Activated T-cell treated with anti-CD3 and anti-CD28 coated beads, Interleukin-2, amount 50 U/mL, for 24 hours (primary cell): ENCODE data around the gene GRM5.
"Not testable (repeated sequence)": the region's sequence is repeated elsewhere in the genome, so short reads cannot be mapped to it uniquely, and the experiment has no call there.

ENCODE experiments used
- DNase-seq: peaks from one replicate; pipeline ENCODE4 v3.0.0-alpha.2; 2020
- H3K27ac Mint-ChIP-seq: 2 replicates; pipeline ENCODE4 v1.8.0; 2020; ENCODE audit warnings: mild to moderate bottlenecking, mixed read lengths
- H3K27me3 Mint-ChIP-seq: 2 replicates; pipeline ENCODE4 v1.8.0; 2020; ENCODE audit warnings: mixed read lengths
- H3K36me3 Mint-ChIP-seq: 2 replicates; pipeline ENCODE4 v1.8.0; 2020; ENCODE audit warnings: low read depth, mixed read lengths
- H3K4me1 Mint-ChIP-seq: 2 replicates; pipeline ENCODE4 v1.8.0; 2020; ENCODE audit warnings: low read depth, mixed read lengths
- H3K4me3 Mint-ChIP-seq: 2 replicates; pipeline ENCODE4 v1.8.0; 2020; ENCODE audit warnings: mild to moderate bottlenecking, moderate library complexity, mixed read lengths
- H3K9me3 Mint-ChIP-seq: 2 replicates; pipeline ENCODE4 v1.8.0; 2020; ENCODE audit warnings: mixed read lengths

Gene GRM5

DNA sequence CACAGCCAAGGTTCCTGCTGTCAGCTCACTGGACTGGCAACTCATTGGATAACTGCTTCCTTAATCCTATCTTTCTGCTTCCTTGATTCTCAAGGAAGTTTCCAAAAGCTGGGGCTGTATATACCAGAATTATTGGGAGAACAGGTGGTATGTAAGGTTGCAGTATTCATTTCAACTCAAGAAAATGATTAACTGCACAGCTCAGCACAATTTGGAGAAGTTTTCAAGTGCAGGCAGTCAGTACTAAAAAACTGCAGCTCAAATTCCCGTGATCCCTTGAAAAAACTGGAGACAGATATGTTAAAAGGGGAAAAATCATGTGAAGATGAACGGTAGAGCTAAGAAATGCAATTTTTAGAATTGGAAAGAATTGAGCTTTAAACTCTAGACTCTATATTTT is 44.4 kb downstream of the GRM5 start:
- Mint-ChIP-seq H3K4me3 (no peak overlapping the region), H3K27ac (no peak overlapping the region), H3K4me1 (no peaks in the 10 kb centered on the region), H3K27me3 (no peaks in the 10 kb centered on the region), H3K9me3 (no peaks in the 10 kb centered on the region), H3K36me3 (no peaks in the 10 kb centered on the region)
- no peak for DNase-seq

DNA sequence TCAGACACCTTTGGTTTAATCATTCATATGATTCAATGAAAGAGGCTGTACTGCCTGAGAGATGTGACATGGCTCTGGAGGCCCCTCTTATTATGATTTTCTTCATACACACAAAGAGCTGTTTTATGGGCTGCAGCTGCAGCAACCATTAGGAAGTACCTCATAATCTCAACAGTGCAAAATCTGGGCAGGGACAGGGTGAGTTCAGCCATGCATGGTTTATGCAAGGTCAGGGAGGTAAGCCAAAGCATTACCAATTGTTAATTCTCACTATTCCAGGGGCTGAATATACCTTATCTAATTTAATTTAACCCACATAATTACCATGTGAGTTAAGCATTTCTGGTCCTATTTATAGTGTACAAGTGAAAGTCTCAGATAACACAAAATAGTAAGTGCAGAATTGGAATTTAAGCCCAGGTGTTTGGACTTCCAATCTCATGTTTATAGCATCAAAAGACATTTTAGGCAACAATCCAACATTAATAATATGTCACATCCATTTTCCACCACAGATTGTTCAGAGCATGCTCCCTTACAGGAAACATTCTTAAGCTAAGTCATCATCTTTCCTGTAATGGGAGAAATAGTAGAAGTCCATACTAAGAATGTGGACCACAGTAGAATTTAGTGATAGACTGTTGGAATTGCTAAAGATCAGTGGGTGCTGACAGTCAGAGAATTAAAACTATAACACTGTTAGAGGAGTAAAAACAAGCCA is 45.8 kb downstream of the GRM5 start:
- not testable (repeated sequence) for H3K9me3 Mint-ChIP-seq, H3K4me1 Mint-ChIP-seq, H3K36me3 Mint-ChIP-seq, DNase-seq, H3K27me3 Mint-ChIP-seq, H3K4me3 Mint-ChIP-seq, H3K27ac Mint-ChIP-seq

GRCh38 chr11:89016214-89016613 is 49.6 kb downstream of the GRM5 start:
- Mint-ChIP-seq H3K4me3 (no peak overlapping the region), H3K27me3 (no peaks in the 10 kb centered on the region), H3K4me1 (no peaks in the 10 kb centered on the region), H3K36me3 (no peaks in the 10 kb centered on the region), H3K9me3 (no peaks in the 10 kb centered on the region), H3K27ac (no peak overlapping the region)
- DNase-seq = no peak

- Mint-ChIP-seq H3K4me1 (no peaks in the 10 kb centered on the region), H3K27me3 (no peaks in the 10 kb centered on the region), H3K27ac (no peak overlapping the region), H3K36me3 (no peaks in the 10 kb centered on the region), H3K9me3 (no peaks in the 10 kb centered on the region), H3K4me3 (no peak overlapping the region)
- no peak for DNase-seq
Measured at GRCh38 chr11:89015614-89016013, 50.2 kb downstream of the GRM5 start.

- H3K36me3 Mint-ChIP-seq, DNase-seq, H3K4me3 Mint-ChIP-seq, H3K9me3 Mint-ChIP-seq, H3K27me3 Mint-ChIP-seq, H3K27ac Mint-ChIP-seq, H3K4me1 Mint-ChIP-seq: not testable (repeated sequence)
Measured at GRCh38 chr11:89000852-89001251, 64.9 kb downstream of the GRM5 start.

DNA sequence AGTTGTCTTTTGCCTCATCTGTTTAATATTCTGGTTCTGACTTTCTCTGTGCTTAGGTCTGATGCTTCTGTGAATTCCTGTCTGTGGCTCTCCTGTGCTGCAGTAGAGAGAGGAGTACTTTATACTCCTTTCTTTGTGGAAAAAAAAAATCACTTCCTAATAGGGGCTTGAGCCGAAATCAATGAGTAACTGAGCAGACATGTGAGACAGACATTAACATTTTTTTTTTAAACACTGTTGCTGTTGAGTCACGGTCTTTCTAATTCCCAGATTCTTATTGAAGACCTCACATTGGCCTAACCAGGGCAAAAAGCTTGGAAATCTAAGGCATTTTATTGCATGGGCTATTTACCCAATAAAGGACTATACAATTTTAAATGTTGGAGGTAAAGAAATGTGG is 86.1 kb downstream of the GRM5 start:
- Mint-ChIP-seq H3K27me3 (no peaks in the 10 kb centered on the region), H3K4me3 (no peak overlapping the region), H3K27ac (no peak overlapping the region), H3K4me1 (no peaks in the 10 kb centered on the region), H3K36me3 (no peaks in the 10 kb centered on the region), H3K9me3 (no peaks in the 10 kb centered on the region)
- DNase-seq = no peak

GRCh38 chr11:88978992-88979391 is 86.8 kb downstream of the GRM5 start:
- not testable (repeated sequence) for H3K4me1 Mint-ChIP-seq, DNase-seq, H3K36me3 Mint-ChIP-seq, H3K9me3 Mint-ChIP-seq, H3K27me3 Mint-ChIP-seq, H3K4me3 Mint-ChIP-seq, H3K27ac Mint-ChIP-seq

DNA sequence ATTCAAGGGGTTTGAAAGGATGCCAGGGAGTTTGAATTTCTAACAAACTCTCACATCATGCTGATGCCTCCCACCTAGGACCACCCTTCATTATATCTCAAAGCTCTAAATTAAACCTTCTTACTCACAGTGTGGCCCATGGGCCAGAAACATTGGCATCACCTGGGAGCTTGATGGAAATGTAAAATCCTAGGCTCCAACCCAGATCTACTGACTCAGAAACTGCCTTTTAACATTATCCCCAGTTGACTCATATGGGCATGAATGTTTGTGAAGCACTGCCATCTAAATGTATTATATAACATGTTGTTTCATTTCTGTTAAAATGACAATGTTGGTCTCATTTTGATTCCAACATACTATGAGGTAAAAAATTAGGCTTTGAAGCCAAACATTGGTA is 90.3 kb downstream of the GRM5 start:
- not testable (repeated sequence) for H3K27ac Mint-ChIP-seq, DNase-seq, H3K4me3 Mint-ChIP-seq, H3K4me1 Mint-ChIP-seq, H3K36me3 Mint-ChIP-seq, H3K27me3 Mint-ChIP-seq, H3K9me3 Mint-ChIP-seq

DNA sequence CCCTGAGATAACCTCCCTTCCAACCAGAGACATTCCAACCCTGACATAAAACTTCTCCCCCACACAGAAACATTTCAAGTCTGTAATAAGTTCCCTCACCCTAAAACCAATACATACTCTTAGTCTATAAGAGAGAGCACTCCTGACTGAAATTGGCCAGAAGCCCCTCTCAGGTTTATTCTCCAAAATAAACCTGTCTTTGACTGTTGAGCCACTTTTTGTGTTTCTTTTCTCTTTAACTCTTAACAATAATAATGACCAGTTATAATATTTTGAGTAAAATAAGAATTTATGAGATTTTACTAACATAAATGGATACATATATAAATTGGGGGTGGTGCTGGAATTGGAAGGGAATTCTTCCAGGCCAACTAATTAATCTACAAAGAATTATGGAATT is 93.6 kb downstream of the GRM5 start:
- peaks cover 5% of the 10 kb centered on the region for H3K9me3 Mint-ChIP-seq
- DNase-seq = no peak
- no peaks in the 10 kb centered on the region for H3K27me3 Mint-ChIP-seq
- H3K36me3 Mint-ChIP-seq = no peaks in the 10 kb centered on the region
- H3K4me1 Mint-ChIP-seq = no peaks in the 10 kb centered on the region
- H3K4me3 Mint-ChIP-seq = no peak overlapping the region
- H3K27ac Mint-ChIP-seq = no peak overlapping the region

DNA sequence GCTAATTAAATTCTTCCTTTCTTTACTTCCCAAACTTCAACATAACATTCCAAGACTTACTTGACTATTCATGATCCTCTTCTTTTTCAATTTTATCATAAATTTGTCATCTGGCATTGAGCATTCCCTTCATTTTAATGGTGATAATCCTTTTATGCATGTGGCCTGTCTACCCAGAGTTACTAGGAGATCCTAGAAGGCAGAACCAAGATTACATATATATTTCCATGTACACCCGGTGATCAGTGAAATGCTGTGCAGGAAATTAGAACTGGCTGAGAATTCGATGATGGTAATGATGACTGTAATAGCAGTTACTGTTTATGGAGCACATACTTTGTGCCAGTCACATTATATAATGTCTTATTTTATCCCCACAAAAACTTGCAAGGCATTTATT is 104.2 kb downstream of the GRM5 start:
- DNase-seq, H3K4me3 Mint-ChIP-seq, H3K27me3 Mint-ChIP-seq, H3K4me1 Mint-ChIP-seq, H3K27ac Mint-ChIP-seq, H3K36me3 Mint-ChIP-seq, H3K9me3 Mint-ChIP-seq: not testable (repeated sequence)

- not testable (repeated sequence) for DNase-seq, H3K4me3 Mint-ChIP-seq, H3K27me3 Mint-ChIP-seq, H3K36me3 Mint-ChIP-seq, H3K4me1 Mint-ChIP-seq, H3K27ac Mint-ChIP-seq, H3K9me3 Mint-ChIP-seq
Measured at GRCh38 chr11:88959857-88960256, 105.9 kb downstream of the GRM5 start.

DNA sequence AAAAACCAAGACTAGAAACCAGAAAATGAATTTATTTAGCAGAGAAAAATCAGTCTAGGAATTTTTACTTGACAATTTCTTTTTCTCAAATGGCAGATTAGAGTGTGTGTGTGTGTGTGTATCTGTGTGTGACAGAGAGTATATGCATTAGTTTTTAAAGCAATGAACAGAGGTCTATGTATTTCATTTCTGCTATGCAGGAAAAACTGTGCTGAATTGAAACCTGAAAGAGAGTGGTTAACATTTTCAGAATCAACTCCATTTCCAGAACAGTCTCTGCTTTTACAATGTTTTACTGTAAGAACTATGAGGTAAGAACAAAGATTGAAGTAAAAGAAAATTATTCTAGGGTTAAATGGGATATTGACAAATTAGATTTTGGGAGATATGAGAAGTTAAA is 114.8 kb downstream of the GRM5 start:
- no peaks in the 10 kb centered on the region for H3K27me3 Mint-ChIP-seq
- no peak overlapping the region for H3K27ac Mint-ChIP-seq

GRCh38 chr11:88948908-88949307 is 116.9 kb downstream of the GRM5 start:
- H3K36me3 Mint-ChIP-seq, H3K9me3 Mint-ChIP-seq, H3K27me3 Mint-ChIP-seq, H3K27ac Mint-ChIP-seq, H3K4me3 Mint-ChIP-seq, DNase-seq, H3K4me1 Mint-ChIP-seq: not testable (repeated sequence)

More for the DNA sequence above, 114.8 kb downstream of the GRM5 start:
- no peaks in the 10 kb centered on the region for H3K36me3 Mint-ChIP-seq
- no peaks in the 10 kb centered on the region for H3K9me3 Mint-ChIP-seq
- H3K4me1 Mint-ChIP-seq = no peaks in the 10 kb centered on the region
- DNase-seq = no peak
- H3K4me3 Mint-ChIP-seq = no peak overlapping the region

DNA sequence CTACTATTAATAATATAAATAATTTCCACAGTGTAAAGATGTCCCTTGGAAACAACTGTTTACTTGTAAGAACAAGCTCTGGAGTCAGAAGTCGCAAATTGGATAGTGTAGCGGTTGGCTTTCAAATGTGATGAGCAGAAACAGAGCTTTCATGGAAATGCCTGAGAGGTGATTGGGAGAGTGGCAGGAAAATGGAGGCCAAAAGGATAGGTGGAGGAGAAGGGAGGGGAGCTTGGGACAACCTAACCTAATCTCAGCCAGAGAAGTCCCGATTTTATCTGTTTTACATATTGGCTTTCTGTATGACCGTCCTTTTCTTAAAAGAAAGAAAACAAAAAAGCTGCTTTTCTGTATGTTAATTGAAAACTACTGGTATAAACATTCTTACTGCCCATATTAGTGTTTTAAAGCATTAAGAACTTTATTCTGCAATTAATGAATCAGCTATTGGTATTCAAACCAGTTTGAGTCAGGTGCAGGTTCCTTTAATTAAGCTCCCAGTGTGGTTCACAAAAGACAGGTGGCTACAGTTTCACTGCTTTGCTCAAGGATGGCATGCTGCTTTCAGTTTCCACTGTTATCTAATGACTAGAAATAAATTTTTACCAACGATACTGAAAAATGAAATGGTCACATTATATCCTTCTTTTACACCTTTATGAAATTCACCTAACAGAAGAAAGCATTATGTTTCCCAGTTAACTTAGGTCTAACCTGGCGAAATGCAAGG is 117.8 kb downstream of the GRM5 start:
- not testable (repeated sequence) for H3K4me1 Mint-ChIP-seq, H3K36me3 Mint-ChIP-seq, H3K9me3 Mint-ChIP-seq, H3K27me3 Mint-ChIP-seq, H3K4me3 Mint-ChIP-seq, H3K27ac Mint-ChIP-seq, DNase-seq

GRCh38 chr11:88929665-88930064 is 136.1 kb downstream of the GRM5 start:
- DNase-seq, H3K27me3 Mint-ChIP-seq, H3K4me3 Mint-ChIP-seq, H3K4me1 Mint-ChIP-seq, H3K9me3 Mint-ChIP-seq, H3K27ac Mint-ChIP-seq, H3K36me3 Mint-ChIP-seq: not testable (repeated sequence)

- H3K9me3 Mint-ChIP-seq, H3K27ac Mint-ChIP-seq, H3K27me3 Mint-ChIP-seq, H3K36me3 Mint-ChIP-seq, DNase-seq, H3K4me3 Mint-ChIP-seq, H3K4me1 Mint-ChIP-seq: not testable (repeated sequence)
Measured at GRCh38 chr11:88917065-88917464, 148.7 kb downstream of the GRM5 start.
